Measurements from ENCODE around the gene LACRT.
"Not testable (repeated sequence)": the region's sequence is repeated elsewhere in the genome, so short reads cannot be mapped to it uniquely, and the experiment has no call there.

LACRT gene

GRCh38 chr12:54634795-54635194 is at the start of gene LACRT:
TSS of gene LACRT (minus strand) at chr12:54634895. CDS start at chr12:54634841, 54 bp downstream.
- no peak for DNase-seq

- no peak for DNase-seq
Observed at GRCh38 chr12:54683398-54683797, 48.7 kb upstream of the LACRT start.

- no peak for DNase-seq
Observed at GRCh38 chr12:54682674-54683073, 48.0 kb upstream of the LACRT start.

GRCh38 chr12:54680374-54680773 is 45.7 kb upstream of the LACRT start:
- peak; percentile 20 for DNase-seq

- DNase-seq, result no peak
Observed at GRCh38 chr12:54678131-54678530, 43.4 kb upstream of the LACRT start.

- DNase-seq, result no peak
Observed at GRCh38 chr12:54667945-54668344, 33.2 kb upstream of the LACRT start.

- DNase-seq, result no peak
Observed at GRCh38 chr12:54666008-54666407, 31.3 kb upstream of the LACRT start.

GRCh38 chr12:54665022-54665635 is 30.4 kb upstream of the LACRT start:
- DNase-seq, result not testable (repeated sequence)

- DNase-seq, result no peak
Observed at GRCh38 chr12:54663603-54664002, 28.9 kb upstream of the LACRT start.

- no peak for DNase-seq
Observed at GRCh38 chr12:54662026-54662425, 27.3 kb upstream of the LACRT start.

- peak; percentile 1 for DNase-seq
Observed at GRCh38 chr12:54661048-54661447, 26.4 kb upstream of the LACRT start.

GRCh38 chr12:54660320-54660962 is 25.7 kb upstream of the LACRT start:
- no peak for DNase-seq

- peak; percentile 55 for DNase-seq
Observed at GRCh38 chr12:54658306-54659264, 23.9 kb upstream of the LACRT start.

- no peak for DNase-seq
Observed at GRCh38 chr12:54657105-54657607, 22.5 kb upstream of the LACRT start.

- DNase-seq, result no peak
Observed at GRCh38 chr12:54654926-54655325, 20.2 kb upstream of the LACRT start.

- no peak for DNase-seq
Observed at GRCh38 chr12:54653025-54653424, 18.3 kb upstream of the LACRT start.

- no peak for DNase-seq
Observed at GRCh38 chr12:54650889-54651288, 16.2 kb upstream of the LACRT start.

GRCh38 chr12:54650409-54650808 is 15.7 kb upstream of the LACRT start:
- DNase-seq, result no peak

- DNase-seq, result no peak
Observed at GRCh38 chr12:54649825-54650224, 15.1 kb upstream of the LACRT start.

- DNase-seq, result no peak
Observed at GRCh38 chr12:54648265-54648664, 13.6 kb upstream of the LACRT start, which contains the start of gene DCD. TSS of gene DCD (minus strand) at chr12:54648365. CDS start at chr12:54648303, 62 bp downstream.

- DNase-seq, result peak; percentile 39
Observed at GRCh38 chr12:54641554-54641953, 6.9 kb upstream of the LACRT start.

GRCh38 chr12:54641089-54641488 is 6.4 kb upstream of the LACRT start:
- no peak for DNase-seq

GRCh38 chr12:54639112-54639511 is 4.4 kb upstream of the LACRT start:
- DNase-seq, result not testable (repeated sequence)
